Esophagus squamous epithelium (tissue), 4 donors: ENCODE measurements around the gene MICB.

Experiments used
- CTCF ChIP-seq, 6 experiments: fragments of 450-650 bp in 4 of 6; fragments of 200-600 bp in 2 of 6; sonication (generic) in 2 of 6; IDR thresholded peaks; one replicate each; pipeline ENCODE4 v1.5.1; 2016 to 2019; ENCODE audit warnings: antibody characterized with exemption in 6 of 6, mild to moderate bottlenecking in 4 of 6, moderate library complexity in 4 of 6
- POLR2A ChIP-seq, 4 donors: fragments of 450-650 bp; IDR thresholded peaks; one replicate each; pipeline ENCODE4 v1.6.1; 2017; ENCODE audit warnings: antibody characterized with exemption in 4 of 4, mild to moderate bottlenecking in 4 of 4, moderate library complexity in 3 of 4

GRCh38 chr6:31534521-31535040 is 36.6 kb downstream of the MICB start:
- no peak for TF ChIP-seq CTCF (IDR thresholded peaks at IDR 0.05)
- TF ChIP-seq POLR2A (IDR thresholded peaks at IDR 0.05): no peak
